Stimulated activated CD8-positive, alpha-beta memory T cell treated with anti-CD3 and anti-CD28 coated beads, Interleukin-12 subunit alpha, Interleukin-12 subunit beta, amount 100 ng/mL, for 4 hours (primary cell): ENCODE measurements around the gene FLT1.

Experiments used
- DNase-seq: peaks from one replicate; pipeline ENCODE4 v3.0.0-alpha.2; 2020; ENCODE audit warnings: low read depth

The FLT1 gene

DNA sequence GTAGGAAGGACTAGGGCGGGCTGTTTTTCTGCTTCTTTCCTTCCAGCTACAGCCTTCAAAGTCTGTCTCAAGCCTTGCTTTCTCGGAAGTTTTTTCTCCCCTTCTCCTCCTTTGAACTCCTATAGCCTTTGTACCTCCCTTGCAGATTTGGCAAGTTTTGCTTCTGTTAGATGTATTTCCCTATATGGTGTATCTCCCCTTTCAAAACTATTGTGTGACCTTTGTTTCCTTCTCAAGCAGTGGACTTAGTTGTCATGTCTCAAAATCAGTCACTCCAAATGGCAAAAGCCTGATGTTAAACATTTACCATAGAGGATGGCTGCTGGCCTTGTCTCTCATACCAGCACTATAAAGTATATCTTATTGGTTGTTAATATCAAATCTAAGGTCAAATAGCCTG is 152.7 kb downstream of the FLT1 start:
- no peak for DNase-seq

DNA sequence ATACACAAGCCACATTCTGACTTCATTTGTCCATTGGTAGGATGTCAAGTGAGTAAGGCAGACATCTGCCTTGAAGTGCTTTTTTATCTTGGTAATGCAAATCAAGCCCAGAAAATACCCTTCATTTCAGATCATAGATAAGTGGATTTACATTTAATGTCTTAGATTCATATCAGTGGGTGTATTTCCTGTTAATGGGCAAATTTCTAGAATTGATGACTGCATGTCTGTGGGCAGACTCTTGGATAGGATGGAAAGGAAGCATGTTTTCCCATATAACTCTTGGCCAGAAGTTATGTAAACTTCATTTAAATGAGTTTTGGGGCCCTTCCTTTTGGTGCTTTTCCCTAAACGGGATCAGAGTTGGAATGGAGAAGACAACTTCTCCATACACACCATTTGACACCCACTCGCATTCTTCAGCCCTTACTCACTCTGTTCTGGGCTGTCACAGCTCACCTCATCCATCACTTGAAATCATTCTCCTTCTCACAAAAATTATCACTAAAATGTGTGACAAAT is 154.6 kb downstream of the FLT1 start:
- DNase-seq = no peak

DNA sequence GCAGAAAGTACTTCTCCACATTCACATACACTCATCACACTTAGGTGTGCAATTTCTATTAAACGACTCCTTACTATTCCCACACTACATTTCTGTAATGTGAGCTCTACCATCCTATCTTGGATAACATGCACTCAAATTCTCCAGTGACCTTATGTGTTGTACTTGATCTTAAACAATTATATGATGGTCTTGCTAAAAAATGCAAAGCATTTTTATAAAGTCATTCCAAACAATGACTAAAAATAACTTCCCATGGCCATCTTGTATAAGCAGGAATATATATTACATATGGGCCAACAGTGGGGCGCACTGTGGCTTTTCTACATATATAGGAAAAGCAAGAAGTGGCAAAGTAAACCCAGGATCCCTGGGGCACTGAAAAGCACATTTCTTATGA is 155.5 kb downstream of the FLT1 start:
- DNase-seq = no peak

DNA sequence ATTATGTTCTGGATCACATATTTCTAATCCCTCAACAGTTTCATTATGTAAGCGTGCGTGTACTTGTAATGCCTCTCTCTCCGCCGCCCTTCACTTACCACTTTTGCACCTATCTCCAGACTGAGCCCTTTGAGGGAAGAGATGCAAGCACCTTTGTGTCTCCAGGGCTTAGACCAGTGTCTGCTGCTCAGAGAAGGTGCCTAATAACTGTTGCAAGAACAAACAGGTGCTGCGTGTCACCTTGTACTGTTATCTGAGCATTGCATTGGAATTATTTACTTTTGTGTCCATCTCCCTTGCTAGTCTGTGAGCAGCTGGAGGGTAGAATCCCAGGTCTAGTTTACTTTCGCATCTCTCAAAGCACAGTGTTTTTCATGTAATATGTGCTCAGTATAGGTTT is 156.2 kb downstream of the FLT1 start:
- DNase-seq = no peak

DNA sequence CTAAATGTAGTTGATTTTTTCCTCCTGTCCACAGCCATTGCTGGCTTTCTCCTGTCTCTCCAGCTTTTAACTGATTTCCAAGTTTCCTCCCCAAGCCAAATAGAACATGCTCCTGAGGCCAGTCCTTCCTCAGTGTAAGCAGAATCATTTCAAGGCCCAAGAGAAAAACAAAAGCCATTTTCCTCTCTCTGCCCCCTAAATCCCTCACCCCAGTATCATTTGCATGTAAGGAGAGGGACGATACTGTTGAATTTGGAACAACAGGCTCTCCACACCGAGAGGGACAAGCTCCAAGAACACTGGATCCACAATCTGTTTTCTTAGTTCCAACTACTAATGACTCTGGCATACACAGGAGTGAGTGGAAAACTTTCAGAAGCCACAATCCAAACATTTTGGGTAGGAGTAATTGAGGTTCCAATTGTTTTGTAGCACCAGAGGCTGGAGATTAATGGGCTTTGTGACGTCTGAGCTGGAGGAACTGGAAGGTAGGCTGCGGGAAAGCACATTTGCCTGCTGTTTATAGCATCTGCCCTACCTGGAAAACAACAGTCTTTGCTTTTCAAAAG is 156.8 kb downstream of the FLT1 start:
- no peak for DNase-seq

DNA sequence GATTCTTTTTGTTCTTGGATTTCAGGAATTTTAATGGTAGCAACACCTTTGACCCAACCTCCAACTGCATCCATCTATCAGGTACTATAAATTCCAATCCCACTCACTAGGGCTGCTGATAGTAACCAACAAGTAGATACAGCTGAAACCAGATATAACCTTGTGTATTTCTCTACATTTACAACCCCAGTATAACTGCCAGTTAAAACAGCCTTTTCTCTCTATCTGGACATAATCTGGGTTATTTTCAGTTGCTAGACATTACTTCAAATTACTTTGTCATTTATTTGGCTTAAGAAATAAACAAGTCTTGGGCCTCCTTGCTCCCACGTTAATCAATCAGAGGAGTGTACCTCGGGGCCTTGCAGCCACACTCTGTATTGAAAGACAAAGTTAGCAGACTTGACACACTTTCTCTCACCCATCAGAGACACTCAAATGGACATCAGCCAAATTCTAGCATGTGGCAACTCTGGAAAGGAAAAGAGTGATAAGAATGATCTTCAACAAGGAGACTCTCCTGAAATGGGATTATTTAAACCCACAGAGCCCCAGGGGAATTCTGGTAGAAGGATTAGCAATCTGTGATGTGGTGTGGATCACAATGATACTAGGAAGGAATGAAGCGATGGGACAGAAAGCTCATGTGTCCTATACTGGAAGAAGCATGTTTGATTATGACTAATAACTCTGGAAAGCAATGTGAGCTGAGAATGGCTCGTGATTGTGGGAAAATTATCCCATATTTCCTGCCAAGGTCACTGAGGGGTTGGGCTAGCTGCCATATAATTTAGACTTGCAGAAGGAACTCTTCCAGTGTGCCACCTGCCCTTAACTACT is 157.5 kb downstream of the FLT1 start:
- DNase-seq = no peak

DNA sequence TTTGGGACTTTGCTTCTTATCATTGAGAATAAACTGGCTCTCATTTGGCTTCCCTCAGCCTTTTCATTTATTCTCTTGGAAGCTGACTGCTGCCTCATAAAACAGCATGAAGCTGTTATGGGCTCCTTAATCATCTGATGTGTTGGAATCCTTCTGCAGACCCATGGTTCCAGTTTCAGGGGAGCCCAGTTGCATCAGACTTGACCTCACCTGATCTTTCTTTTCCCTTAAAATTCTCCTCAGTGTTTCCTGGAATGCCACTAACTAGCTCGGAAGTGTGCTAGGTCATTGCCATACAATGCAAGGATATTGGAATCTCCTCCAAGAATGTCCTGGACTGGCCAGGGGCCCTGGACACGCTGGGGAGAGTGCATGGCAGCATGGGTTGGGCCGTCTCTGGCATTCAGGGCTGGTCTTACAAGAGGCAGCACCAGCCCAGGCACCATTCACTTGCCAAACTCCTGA is 158.7 kb downstream of the FLT1 start:
- DNase-seq = no peak

DNA sequence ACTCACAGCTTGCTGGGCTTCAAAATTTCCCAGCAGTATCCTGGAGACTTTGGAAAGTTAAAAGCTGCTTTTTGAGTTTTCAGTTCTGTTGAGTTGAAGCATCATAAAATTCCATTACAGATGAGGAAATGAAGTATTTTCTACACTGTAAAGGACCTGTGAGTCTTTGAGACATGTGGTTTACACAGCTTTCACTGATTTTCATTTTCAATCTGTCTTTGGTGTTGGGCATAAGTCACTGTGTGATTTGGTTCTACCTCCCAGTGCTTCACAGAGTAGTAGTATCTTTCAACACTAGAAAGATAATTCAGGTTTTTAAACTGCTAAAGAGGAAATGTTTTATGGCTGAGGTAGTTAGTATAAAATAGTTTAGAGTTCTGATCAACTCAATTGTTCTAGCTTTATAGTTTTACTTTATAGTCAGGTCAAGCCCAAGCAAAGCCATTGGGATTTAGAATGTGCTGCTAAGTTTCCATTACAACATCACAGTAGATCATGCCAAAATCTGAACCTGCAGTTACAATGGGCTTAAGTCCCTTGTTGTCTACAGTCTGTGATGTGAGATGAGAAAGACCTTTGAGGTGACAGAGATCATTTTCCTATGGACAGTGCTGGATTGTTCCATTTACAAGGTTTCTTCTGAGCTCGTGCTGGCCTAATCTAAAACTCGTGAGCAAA is 161.6 kb downstream of the FLT1 start:
- no peak for DNase-seq

DNA sequence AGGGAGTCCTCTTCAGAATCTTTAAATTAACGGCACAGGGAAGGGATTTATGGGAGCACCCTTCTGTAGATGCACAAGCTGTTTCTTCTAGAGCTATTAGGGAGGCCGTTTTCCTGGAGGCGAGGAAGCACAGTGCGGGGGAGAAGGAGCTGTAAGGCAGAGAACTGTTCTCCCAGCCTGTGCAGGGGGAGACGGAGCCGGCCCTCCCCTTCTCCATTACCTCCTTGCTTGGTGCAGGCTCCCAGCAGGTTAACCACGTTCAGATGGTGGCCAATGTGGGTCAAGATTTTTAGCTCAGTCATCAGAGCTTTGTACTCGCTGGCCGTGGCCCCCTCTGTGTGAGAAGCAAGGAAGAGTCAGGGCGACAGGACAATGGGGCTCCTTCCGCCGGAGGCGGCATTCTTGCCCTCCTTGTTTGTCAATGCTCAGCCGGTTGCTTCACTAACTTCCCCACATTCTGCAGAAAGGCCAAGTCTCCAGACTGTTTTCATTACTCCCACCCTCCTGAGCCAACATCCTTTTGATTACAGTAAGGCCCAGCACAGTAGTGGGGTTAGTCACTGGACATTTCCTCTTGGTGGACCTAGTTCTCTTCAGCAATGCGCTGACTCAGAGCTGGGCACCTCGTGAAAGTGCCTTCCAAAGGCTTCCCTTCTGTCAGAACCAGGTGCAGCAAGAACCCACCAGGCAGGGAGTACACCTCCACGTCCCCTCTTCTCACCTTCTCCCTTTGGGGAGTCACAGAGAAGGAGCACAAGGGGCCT is 165.4 kb downstream of the FLT1 start:
- DNase-seq = no peak

DNA sequence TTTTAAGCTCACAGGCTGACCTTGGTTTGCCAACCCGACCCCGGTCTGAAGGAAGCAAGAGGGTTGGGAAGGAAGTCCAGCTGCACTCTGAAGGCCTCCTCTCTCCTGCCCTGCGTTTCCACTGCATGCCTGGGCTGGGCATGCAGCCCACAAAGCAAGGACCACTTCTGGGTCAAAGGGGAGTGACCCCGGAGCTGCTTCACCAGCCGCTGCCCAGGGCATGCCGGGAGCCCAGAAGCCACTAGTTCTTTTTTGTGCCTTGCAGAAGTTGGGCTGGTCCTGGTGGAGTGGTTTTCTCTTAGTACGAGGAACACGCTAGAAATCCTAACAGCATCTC is 166.7 kb downstream of the FLT1 start:
- DNase-seq = no peak

DNA sequence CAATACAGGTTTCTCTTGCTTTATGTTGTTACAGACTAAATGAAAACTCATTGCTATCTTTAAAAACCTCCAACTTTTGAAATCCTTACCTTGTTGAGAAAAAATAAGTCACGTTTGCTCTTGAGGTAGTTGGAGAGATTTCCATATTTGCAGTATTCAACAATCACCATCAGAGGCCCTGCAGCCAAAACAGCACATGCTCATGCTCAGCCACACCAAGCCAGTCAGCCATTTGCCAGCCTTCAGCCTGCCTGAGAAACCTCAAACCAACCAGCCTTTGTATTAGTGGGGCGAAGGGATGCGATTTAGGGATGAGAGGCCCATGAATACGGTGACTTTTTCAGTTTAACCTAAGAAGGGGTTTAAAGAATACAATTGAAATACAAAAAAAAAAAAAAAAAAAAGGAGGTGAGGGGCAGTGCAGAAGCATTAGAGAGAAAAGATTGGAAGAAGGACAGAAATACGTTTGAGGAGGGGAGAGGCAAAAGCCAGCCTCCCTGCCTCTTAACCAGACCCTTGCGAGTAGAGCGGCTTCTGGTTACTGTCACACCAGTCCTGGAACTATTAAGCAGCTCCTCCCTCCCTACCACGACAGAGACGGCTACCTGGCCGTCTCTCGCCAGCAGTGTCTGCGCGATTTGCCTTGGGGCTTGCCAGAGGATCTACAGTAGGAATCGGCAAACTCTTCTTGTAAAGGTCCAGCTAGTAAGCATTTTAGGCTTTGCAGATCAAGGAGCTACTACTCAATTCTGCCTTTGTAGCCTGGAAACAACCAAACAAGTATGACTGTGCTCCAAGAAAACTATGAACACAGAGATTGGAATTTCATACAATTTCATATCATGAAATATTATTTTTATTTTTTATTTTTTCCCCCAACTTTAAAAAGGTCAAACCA is 167.3 kb downstream of the FLT1 start:
- no peak for DNase-seq

DNA sequence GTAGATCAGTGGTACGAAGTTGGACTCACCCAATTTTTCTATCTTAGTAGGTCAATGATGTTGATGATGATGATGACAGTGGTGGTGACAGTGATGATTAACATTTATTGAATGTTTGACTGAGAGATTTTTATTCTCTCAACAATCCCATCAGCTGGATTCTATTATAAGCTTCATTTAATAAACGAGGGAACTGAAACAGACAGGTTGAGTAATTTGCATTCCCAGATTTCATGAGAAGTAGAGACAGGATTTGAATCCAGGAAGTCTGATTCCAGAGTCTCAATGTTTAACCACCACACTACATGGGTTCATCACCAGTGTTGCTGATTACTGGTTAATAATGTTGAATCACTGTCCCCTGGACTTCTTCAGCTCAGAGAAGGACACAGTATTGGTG is 168.9 kb downstream of the FLT1 start:
- no peak for DNase-seq

DNA sequence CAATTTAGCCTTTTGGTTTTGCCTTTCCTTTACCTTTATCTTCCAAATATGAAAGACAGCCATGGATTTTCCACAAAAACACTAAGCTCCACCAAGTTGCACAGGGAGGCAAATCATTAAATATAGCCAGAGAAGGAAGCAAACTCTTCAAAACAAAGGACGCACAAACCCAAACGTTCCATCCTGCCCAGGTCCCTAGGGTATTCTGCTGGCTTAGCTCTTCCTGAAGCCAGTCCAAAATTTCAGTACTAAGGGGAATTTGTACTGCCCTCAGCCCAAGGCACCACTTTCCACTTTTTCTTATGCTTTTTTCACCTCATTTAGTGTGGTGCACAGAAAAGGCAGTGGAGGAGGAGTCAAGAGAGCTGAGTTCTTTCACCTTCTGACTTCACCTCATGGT is 169.9 kb downstream of the FLT1 start:
- DNase-seq = no peak

DNA sequence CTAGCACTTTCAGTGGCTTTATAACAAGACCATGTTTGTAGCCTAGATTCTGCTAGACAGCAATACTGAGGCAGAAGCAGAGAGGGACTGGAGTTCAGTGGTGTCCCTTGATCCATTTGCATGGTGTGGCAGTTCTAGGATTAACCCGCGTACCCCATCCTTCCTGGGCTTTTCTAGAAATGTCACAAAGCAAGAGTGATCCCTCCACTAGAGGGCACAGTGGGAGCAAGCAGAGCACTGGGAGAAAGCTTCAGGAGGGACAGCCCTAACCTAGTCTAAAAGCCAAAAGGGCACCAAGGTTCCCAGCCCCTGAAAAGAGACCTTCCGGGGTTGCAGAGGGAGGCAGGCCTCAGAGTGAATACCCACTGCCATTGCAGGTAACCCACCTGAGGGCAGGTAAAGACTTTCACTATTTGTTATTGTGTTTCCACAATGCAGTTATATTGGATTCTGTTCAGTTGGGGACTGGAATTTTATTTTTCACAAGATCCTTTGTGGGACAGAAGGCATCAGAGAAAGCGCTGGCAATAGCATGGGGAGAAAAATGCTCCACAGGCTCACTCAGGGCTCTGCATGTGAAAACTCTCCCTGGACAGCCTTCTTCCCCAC is 170.6 kb downstream of the FLT1 start:
- no peak for DNase-seq

DNA sequence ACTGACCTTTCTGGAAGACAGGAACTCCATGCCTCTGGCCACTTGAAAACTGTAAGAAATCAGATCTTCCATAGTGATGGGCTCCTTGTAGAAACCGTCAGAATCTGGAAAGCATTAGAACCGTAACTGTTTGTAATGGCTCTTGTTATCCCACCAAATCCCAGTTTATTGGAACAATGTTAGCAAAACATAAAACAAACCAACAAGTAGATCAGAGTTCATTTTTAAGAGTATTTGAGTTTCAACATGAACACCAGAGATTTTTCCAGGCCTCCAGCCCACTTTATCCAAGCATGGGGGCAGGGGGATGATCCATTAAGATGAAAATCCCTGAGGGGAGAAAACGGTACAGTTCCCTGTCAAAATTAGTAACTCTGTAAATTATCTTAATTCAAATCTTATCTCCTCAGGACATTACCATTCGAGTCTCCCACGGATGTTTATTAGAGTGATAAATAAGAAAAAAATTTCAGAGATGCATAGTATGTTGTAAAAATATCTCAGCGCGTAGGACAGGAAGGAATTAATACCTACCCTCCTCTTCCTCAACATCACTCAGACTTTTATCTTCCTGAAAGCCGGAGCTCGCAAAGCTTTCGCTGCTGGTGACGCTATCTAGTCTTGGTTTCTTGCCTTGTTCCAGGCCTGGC is 172.5 kb downstream of the FLT1 start:
- no peak for DNase-seq

DNA sequence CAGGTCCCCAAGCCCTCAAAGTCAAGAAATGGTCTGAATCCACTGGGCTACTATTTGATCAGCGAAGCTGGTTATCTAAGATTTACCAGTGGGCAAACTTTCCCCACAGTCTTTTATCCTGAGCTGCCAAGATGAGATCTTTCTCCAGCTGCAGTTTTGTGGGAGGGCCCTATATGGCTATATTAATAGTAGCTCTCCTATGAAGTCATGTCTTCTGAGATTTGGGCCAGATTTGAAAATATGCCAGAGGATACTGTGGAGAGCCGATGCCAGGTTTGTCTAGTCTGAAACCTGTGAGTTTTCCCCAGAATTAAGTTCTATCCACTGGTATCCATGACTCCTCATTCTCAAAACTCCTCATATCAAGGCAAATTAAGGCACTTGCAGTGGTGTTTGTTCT is 173.2 kb downstream of the FLT1 start:
- no peak for DNase-seq

DNA sequence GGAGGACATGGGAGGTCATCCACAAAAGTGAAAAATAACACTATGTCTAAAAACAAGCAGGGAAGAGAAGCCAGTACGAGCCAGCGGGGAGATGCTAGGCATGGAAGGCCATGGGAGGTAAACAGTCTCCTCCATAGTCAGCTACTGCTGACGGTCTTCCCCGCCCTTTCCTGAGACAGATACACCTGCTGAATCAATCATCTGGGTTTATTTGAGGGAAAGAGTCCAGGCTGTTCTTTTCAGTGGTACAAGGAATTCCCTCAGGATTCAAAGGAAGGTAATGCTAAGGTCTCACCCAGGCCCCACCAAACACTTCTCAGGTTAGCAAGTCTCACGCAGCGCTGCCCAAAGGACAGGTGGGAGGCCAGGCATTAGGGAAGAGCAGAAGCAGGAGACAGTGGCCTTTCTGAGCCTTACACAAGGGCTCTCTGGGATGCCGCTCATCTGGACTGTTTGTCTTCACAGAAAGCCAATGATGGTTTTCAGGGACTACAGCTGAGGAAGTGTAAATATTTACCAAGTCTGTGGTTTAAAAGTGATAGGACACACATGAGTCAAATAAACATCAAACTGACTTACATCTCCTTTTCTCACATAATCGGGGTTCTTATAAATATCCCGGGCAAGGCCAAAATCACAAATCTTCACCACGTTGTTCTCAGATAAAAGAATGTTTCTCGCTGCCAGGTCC is 173.9 kb downstream of the FLT1 start:
- DNase-seq = no peak

DNA sequence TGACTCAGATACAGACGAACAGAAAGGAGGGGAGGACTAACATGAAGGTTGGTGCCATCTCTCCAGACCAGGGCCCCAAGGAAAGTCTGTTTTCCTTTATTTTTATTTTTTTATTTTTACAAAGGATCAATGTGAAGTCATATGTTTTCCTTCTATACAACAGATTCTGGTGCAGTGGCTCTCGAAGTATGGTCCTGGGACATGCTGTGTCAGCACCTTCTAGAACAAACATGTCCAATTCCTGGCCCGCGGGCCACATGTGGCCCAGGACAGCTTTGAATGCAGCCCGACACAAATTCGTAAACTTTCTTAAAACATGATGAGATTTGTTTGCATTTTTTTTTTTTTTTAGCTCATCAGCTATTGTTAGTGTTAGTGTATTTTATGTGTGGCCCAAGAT is 174.7 kb downstream of the FLT1 start:
- no peak for DNase-seq

DNA sequence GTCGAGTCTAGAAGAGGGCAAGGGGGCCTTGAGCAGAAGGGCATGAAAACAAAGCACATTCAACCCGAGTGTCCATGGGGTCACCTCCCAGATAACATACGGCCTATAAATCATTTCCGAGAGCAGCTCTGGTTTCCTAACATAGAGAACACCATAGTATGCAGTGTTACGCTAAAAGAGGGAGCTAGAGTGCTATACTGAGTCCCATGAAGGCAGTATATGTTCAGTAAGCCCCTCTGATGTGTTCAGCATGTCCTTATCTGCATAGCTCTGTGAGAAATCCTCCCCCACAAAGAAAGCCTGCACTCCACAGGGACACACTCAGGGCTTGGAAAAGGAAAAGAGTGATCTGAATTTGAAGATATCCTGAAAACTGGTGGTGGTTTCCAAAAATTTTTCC is 175.4 kb downstream of the FLT1 start:
- DNase-seq = no peak

DNA sequence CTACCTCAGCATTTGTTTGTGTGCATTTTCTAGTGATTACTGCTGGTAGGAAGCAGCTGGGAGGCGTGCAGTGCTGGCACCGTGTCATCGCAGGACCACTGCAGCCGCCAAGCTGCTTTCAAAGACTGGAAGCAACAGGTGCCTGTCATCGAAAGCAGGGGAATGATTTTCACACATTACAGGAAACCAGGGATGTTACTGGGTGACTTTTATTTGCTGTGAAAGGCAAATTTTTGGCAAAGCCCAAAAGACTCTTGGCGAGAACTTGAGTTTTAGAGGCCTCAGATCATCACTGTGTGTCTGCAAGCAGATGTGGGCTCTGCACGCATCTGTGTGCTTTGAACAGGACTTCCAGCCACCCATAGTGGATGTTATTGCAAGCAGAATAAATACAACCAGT is 176.4 kb downstream of the FLT1 start:
- DNase-seq = no peak
